Upper lobe of left lung (tissue), 4 donors: ENCODE results near the gene TOP3B.

Experiments
- EP300 ChIP-seq, 4 donors: sonication (generic); formaldehyde crosslinking; IDR thresholded peaks; one replicate each; pipeline ENCODE4 v1.5.1; 2017; ENCODE audit warnings: antibody characterized with exemption in 4 of 4, control low read depth in 2 of 4
- POLR2A ChIP-seq, 4 donors: fragments of 450-650 bp; IDR thresholded peaks; one replicate each; pipeline ENCODE4 v1.5.1; 2016 to 2017; ENCODE audit warnings: antibody characterized with exemption in 4 of 4, mild to moderate bottlenecking in 2 of 4
- POLR2AphosphoS5 ChIP-seq, 2 donors: sonication (generic); formaldehyde crosslinking; IDR thresholded peaks; one replicate each; pipeline ENCODE4 v1.5.1; 2017; ENCODE audit warnings: antibody characterized with exemption in 2 of 2
- TF ChIP-seq, protein P1 (sequence below), 6 experiments: fragments of 450-650 bp in 4 of 6; fragments of 200-600 bp in 2 of 6; sonication (generic) in 2 of 6; IDR thresholded peaks; one replicate each; pipeline ENCODE4 v1.5.1; 2016 to 2019; ENCODE audit warnings: antibody characterized with exemption in 6 of 6

DNA sequence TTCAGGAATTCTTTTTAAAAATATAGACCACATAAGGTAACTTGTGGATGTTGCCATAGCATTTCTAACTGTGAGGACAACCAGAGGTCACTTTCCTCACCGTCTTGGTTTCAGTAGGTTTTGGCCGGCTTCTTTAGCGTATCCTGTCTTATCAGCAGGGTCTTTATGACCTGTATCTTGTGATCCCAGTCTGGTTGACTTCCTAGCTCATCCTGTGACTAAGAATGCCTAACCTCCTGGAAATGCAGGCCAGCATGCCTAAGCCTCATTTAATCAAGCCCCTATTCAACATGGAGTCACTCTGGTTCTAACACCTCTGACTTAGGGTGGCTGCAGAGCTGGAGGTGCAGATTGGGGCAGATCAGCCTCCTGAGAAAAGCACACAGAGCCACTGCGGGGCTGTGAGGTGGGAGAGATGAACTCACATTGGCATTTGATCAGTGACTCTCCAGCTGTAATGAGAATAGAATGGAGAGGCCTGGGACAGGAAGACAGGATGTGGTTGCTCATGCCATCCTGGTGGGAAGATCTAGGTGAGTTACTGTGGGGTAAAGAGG lies 41.1 kb upstream of the TOP3B start:
- TF ChIP-seq, protein P1, sequence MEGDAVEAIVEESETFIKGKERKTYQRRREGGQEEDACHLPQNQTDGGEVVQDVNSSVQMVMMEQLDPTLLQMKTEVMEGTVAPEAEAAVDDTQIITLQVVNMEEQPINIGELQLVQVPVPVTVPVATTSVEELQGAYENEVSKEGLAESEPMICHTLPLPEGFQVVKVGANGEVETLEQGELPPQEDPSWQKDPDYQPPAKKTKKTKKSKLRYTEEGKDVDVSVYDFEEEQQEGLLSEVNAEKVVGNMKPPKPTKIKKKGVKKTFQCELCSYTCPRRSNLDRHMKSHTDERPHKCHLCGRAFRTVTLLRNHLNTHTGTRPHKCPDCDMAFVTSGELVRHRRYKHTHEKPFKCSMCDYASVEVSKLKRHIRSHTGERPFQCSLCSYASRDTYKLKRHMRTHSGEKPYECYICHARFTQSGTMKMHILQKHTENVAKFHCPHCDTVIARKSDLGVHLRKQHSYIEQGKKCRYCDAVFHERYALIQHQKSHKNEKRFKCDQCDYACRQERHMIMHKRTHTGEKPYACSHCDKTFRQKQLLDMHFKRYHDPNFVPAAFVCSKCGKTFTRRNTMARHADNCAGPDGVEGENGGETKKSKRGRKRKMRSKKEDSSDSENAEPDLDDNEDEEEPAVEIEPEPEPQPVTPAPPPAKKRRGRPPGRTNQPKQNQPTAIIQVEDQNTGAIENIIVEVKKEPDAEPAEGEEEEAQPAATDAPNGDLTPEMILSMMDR (IDR thresholded peaks at IDR 0.05): no peak
- TF ChIP-seq POLR2AphosphoS5 (IDR thresholded peaks at IDR 0.05) (no peak), POLR2A (IDR thresholded peaks at IDR 0.05) (no peak), EP300 (IDR thresholded peaks at IDR 0.05) (no peak)
